ENCODE data around the gene MED4. TPM values are rescaled to one million over a fixed set of nuclear protein-coding genes. Genes with fewer than 3 reads are reported as not detected.
"Not testable (repeated sequence)": the region's sequence is repeated elsewhere in the genome, so short reads cannot be mapped to it uniquely, and the experiment has no call there.

The MED4 gene
- total RNA-seq, 1 experiment from 2014 or later, result 50.6 TPM

DNA sequence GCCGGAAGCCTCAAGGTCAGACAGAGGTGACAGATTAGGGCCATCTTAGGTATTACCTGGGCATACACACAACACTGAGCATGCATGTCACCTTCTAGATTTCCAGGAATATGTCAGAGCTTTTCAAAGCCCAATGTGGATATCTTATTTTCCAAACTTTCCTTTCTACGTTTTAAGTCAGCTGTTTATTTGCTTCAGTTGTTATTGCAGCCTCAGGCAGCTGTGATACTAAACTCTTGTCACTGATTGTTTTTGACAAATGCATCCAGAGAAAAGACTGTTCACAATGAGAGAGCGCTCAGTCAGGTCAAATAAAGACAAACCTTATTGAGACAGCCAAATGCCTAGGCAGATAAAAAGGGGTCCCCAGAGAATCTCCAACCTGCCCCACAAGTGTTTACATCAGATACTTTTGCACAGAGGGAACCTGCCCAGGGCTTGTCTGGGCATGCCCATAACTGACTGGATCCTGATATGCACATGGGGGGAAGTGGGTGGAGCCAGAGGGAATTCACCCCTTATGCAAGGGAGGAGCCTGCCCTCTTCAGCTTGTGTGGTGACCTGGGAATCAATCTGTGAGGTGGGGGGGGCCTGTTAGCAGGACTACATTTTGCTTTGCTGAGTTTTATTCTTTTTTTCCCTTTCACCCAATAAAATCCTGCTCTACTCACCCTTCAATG is 28.5 kb downstream of the MED4 start:
- no peak overlapping the region for H3T11ph ChIP-seq (ENCODE audit: low read length)
- H4K5ac ChIP-seq (ENCODE audit: insufficient read length, low read depth, low read length), result no peak overlapping the region
- Mint-ChIP-seq H3K36me3 (ENCODE audit: insufficient read depth in 1 of 3, low read depth in 3 of 3) (peaks cover 64 to 79% (median 73%) of the 10 kb centered on the region in 3 experiments), H3K9me3 (peaks cover 38 to 46% of the 10 kb centered on the region in 2 experiments), H3K4me3 (no peak overlapping the region), H3K27ac (peak overlapping the region in 1 of 3 experiments; percentile 87; a peak in 2 of 7 replicates), H3K4me1 (peaks cover 0 to 8% of the 10 kb centered on the region in 2 experiments; a peak in 1 of 4 replicates), H3K27me3 (ENCODE audit: low read depth) (no peaks in the 10 kb centered on the region)
- H3K56ac ChIP-seq (ENCODE audit: insufficient read length, low read depth, low read length), result no peak overlapping the region
- no peaks in the 10 kb centered on the region; the same call in 1 of the 2 replicates for H3K79me2 ChIP-seq (ENCODE audit: insufficient read depth, low read length)
- H3K79me1 ChIP-seq (ENCODE audit: insufficient read depth, low read depth, low read length, poor library complexity, severe bottlenecking), result no peaks in the 10 kb centered on the region
- H3K27ac ChIP-seq (ENCODE audit: insufficient read length, low read depth, low read length), result no peak overlapping the region
- H2BK5ac ChIP-seq (ENCODE audit: insufficient read length, low read length), result no peak overlapping the region
- no peak overlapping the region for H2BK12ac ChIP-seq (ENCODE audit: insufficient read length, low read depth, low read length)
- no peak overlapping the region for H2BK15ac ChIP-seq (ENCODE audit: low read depth, low read length)
- no peaks in the 10 kb centered on the region for H3K4me1 ChIP-seq (ENCODE audit: insufficient read depth, low read length)
- no peak overlapping the region for H3K4ac ChIP-seq (ENCODE audit: low read depth, low read length)
- no peak overlapping the region for H3K18ac ChIP-seq (ENCODE audit: insufficient read length, low read depth, low read length)
- H3K14ac ChIP-seq (ENCODE audit: insufficient read depth, low read length), result no peak overlapping the region
- H3K9me3 ChIP-seq (ENCODE audit: control insufficient read depth, low read depth, low read length), result peaks cover 54% of the 10 kb centered on the region
- H3K23me2 ChIP-seq (ENCODE audit: insufficient read length, low read depth, low read length, poor library complexity, severe bottlenecking), result no peaks in the 10 kb centered on the region
- H4K91ac ChIP-seq (ENCODE audit: insufficient read length, low read depth, low read length), result no peak overlapping the region
- no peaks in the 10 kb centered on the region for H4K20me1 ChIP-seq (ENCODE audit: control insufficient read depth, insufficient read depth, insufficient read length)
- WGBS (ENCODE audit: extremely low coverage, insufficient read length, low lambda C conversion rate), result no CpG with 5 or more reads among the region's 3 CpGs
- H3K27me3 ChIP-seq (ENCODE audit: insufficient read depth, low read length), result no peaks in the 10 kb centered on the region
- H2AFZ ChIP-seq (ENCODE audit: low read length), result no peak overlapping the region
- no peak overlapping the region for H3K4me2 ChIP-seq (ENCODE audit: insufficient read depth, insufficient read length, low read length)
- H2BK20ac ChIP-seq (ENCODE audit: low read depth, low read length, poor library complexity, severe bottlenecking), result no peak overlapping the region
- TF ChIP-seq, protein P1, sequence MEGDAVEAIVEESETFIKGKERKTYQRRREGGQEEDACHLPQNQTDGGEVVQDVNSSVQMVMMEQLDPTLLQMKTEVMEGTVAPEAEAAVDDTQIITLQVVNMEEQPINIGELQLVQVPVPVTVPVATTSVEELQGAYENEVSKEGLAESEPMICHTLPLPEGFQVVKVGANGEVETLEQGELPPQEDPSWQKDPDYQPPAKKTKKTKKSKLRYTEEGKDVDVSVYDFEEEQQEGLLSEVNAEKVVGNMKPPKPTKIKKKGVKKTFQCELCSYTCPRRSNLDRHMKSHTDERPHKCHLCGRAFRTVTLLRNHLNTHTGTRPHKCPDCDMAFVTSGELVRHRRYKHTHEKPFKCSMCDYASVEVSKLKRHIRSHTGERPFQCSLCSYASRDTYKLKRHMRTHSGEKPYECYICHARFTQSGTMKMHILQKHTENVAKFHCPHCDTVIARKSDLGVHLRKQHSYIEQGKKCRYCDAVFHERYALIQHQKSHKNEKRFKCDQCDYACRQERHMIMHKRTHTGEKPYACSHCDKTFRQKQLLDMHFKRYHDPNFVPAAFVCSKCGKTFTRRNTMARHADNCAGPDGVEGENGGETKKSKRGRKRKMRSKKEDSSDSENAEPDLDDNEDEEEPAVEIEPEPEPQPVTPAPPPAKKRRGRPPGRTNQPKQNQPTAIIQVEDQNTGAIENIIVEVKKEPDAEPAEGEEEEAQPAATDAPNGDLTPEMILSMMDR (conservative IDR thresholded peaks at IDR 0.05), result no peak
- no peak overlapping the region for H4K8ac ChIP-seq (replicated peaks; ENCODE audit: insufficient read length, low read depth, low read length)
- no peak overlapping the region for H2AK5ac ChIP-seq (ENCODE audit: insufficient read length, low read length)
- no peak overlapping the region for H3K9ac ChIP-seq (ENCODE audit: extremely low read depth, insufficient read length, low read length)
- no peak overlapping the region for H2BK120ac ChIP-seq (ENCODE audit: low read depth, low read length, poor library complexity, severe bottlenecking)
- no peak for DNase-seq
- no peak overlapping the region for H3K23ac ChIP-seq (ENCODE audit: insufficient read length, low read depth, low read length)

DNA sequence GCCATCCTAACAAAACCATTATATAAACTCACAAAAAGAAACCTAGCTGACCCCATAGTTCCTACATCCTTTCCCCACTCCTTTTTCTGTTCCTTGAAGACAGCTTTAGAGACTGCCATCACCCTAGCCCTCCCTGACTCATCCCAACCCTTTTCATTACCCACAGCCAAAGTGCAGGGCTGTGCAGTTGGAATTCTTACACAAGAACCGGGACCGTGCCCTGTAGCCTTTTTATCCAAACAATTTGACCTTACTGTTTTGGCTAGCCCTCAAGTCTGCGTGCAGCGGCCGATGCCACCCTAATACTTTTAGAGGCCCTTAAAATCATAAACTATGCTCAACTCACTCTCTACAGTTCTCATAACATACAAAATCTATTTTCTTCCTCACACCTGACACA is 35.0 kb downstream of the MED4 start:
- not testable (repeated sequence) for H3K4me3 Mint-ChIP-seq; H3K9ac ChIP-seq (ENCODE audit: extremely low read depth, insufficient read length, low read length); H3K14ac ChIP-seq (ENCODE audit: insufficient read depth, low read length); H3K4me1 ChIP-seq (ENCODE audit: insufficient read depth, low read length); H3K27me3 ChIP-seq (ENCODE audit: insufficient read depth, low read length); H2BK15ac ChIP-seq (ENCODE audit: low read depth, low read length); H3K18ac ChIP-seq (ENCODE audit: insufficient read length, low read depth, low read length); H2AFZ ChIP-seq (ENCODE audit: low read length); H3T11ph ChIP-seq (ENCODE audit: low read length); H4K5ac ChIP-seq (ENCODE audit: insufficient read length, low read depth, low read length); H3K27me3 Mint-ChIP-seq (ENCODE audit: low read depth); DNase-seq; H4K8ac ChIP-seq (replicated peaks; ENCODE audit: insufficient read length, low read depth, low read length); H2BK12ac ChIP-seq (ENCODE audit: insufficient read length, low read depth, low read length); H3K9me3 ChIP-seq (ENCODE audit: control insufficient read depth, low read depth, low read length); H3K23me2 ChIP-seq (ENCODE audit: insufficient read length, low read depth, low read length, poor library complexity, severe bottlenecking); H4K91ac ChIP-seq (ENCODE audit: insufficient read length, low read depth, low read length); H3K23ac ChIP-seq (ENCODE audit: insufficient read length, low read depth, low read length); H2BK120ac ChIP-seq (ENCODE audit: low read depth, low read length, poor library complexity, severe bottlenecking); H3K79me2 ChIP-seq (ENCODE audit: insufficient read depth, low read length); H3K56ac ChIP-seq (ENCODE audit: insufficient read length, low read depth, low read length); H2AK5ac ChIP-seq (ENCODE audit: insufficient read length, low read length); H4K20me1 ChIP-seq (ENCODE audit: control insufficient read depth, insufficient read depth, insufficient read length); H3K27ac Mint-ChIP-seq; H3K4me2 ChIP-seq (ENCODE audit: insufficient read depth, insufficient read length, low read length); H2BK5ac ChIP-seq (ENCODE audit: insufficient read length, low read length); H3K27ac ChIP-seq (ENCODE audit: insufficient read length, low read depth, low read length); H3K4ac ChIP-seq (ENCODE audit: low read depth, low read length); H2BK20ac ChIP-seq (ENCODE audit: low read depth, low read length, poor library complexity, severe bottlenecking); H3K79me1 ChIP-seq (ENCODE audit: insufficient read depth, low read depth, low read length, poor library complexity, severe bottlenecking)
- WGBS (ENCODE audit: extremely low coverage, insufficient read length, low lambda C conversion rate), result no CpG with 5 or more reads among the region's 5 CpGs
- Mint-ChIP-seq H3K4me1 (peaks cover 0 to 17% of the 10 kb centered on the region in 2 experiments; a peak in 2 of 4 replicates), H3K36me3 (ENCODE audit: insufficient read depth in 1 of 3, low read depth in 3 of 3) (peaks cover 73 to 79% (median 76%) of the 10 kb centered on the region in 3 experiments), H3K9me3 (peaks cover 46 to 56% of the 10 kb centered on the region in 2 experiments)
